ENCODE data around the gene MAPK14.

Gene MAPK14

GRCh38 chr6:36049582-36049981 lies 22.0 kb downstream of the MAPK14 start:
- H3K4me3 ChIP-seq (replicated peaks; ENCODE audit: low read depth, low read length) = no peak overlapping the region
- TF ChIP-seq CTCF (IDR thresholded peaks at IDR 0.05; ENCODE audit: low read length, missing control alignments) = no peak
- DNase-seq (ENCODE audit: low read depth) = no peak

GRCh38 chr6:36050305-36050704 lies 22.7 kb downstream of the MAPK14 start:
- DNase-seq (ENCODE audit: low read depth) = no peak
- H3K4me3 ChIP-seq (replicated peaks; ENCODE audit: low read depth, low read length) = no peak overlapping the region
- TF ChIP-seq CTCF (IDR thresholded peaks at IDR 0.05; ENCODE audit: low read length, missing control alignments) = no peak

- TF ChIP-seq CTCF (IDR thresholded peaks at IDR 0.05; ENCODE audit: low read length, missing control alignments) = no peak
- H3K4me3 ChIP-seq (replicated peaks; ENCODE audit: low read depth, low read length) = no peak overlapping the region
- no peak for DNase-seq (ENCODE audit: low read depth)
Measured at GRCh38 chr6:36050947-36051710, 23.5 kb downstream of the MAPK14 start.

GRCh38 chr6:36052097-36052496 lies 24.5 kb downstream of the MAPK14 start:
- TF ChIP-seq CTCF (IDR thresholded peaks at IDR 0.05; ENCODE audit: low read length, missing control alignments) = no peak
- DNase-seq (ENCODE audit: low read depth) = no peak
- no peak overlapping the region for H3K4me3 ChIP-seq (replicated peaks; ENCODE audit: low read depth, low read length)

- no peak for DNase-seq (ENCODE audit: low read depth)
- no peak overlapping the region for H3K4me3 ChIP-seq (replicated peaks; ENCODE audit: low read depth, low read length)
- TF ChIP-seq CTCF (IDR thresholded peaks at IDR 0.05; ENCODE audit: low read length, missing control alignments) = no peak
Measured at GRCh38 chr6:36053878-36054277, 26.3 kb downstream of the MAPK14 start.

GRCh38 chr6:36054415-36054814 lies 26.8 kb downstream of the MAPK14 start:
- no peak overlapping the region for H3K4me3 ChIP-seq (replicated peaks; ENCODE audit: low read depth, low read length)
- no peak for DNase-seq (ENCODE audit: low read depth)
- TF ChIP-seq CTCF (IDR thresholded peaks at IDR 0.05; ENCODE audit: low read length, missing control alignments) = no peak

GRCh38 chr6:36054956-36055355 lies 27.3 kb downstream of the MAPK14 start:
- no peak for DNase-seq (ENCODE audit: low read depth)
- H3K4me3 ChIP-seq (replicated peaks; ENCODE audit: low read depth, low read length) = no peak overlapping the region
- no peak for TF ChIP-seq CTCF (IDR thresholded peaks at IDR 0.05; ENCODE audit: low read length, missing control alignments)

All from fibroblast of pulmonary artery (primary cell).